ENCODE measurements around the gene PPA1.

GRCh38 chr10:70160798-70161197 lies 72.4 kb downstream of the PPA1 start:
- no peak for TF ChIP-seq CTCF (IDR thresholded peaks at IDR 0.05; ENCODE audit: low read length)
- no peak for TF ChIP-seq EZH2 (IDR thresholded peaks at IDR 0.05; ENCODE audit: borderline replicate concordance, low read length)

All from OCI-LY1 (cell line).